Activated naive CD8-positive, alpha-beta T cell (primary cell): ENCODE measurements around the gene NID1.
"Not testable (repeated sequence)": the region's sequence is repeated elsewhere in the genome, so short reads cannot be mapped to it uniquely, and the experiment has no call there.

ENCODE experiments used
- H3K27ac Mint-ChIP-seq: one replicate; pipeline ENCODE4 v1.8.0; 2021; ENCODE audit warnings: mixed read lengths
- H3K27me3 Mint-ChIP-seq: one replicate; pipeline ENCODE4 v1.8.0; 2021; ENCODE audit warnings: mixed read lengths
- H3K36me3 Mint-ChIP-seq: one replicate; pipeline ENCODE4 v1.8.0; 2021; ENCODE audit warnings: mixed read lengths
- H3K4me1 Mint-ChIP-seq: one replicate; pipeline ENCODE4 v1.8.0; 2021; ENCODE audit warnings: low read depth, mixed read lengths
- H3K4me3 Mint-ChIP-seq: one replicate; pipeline ENCODE4 v1.8.0; 2021; ENCODE audit warnings: mild to moderate bottlenecking, mixed read lengths
- H3K9me3 Mint-ChIP-seq: one replicate; pipeline ENCODE4 v1.8.0; 2021; ENCODE audit warnings: low read depth, mixed read lengths

Gene NID1

GRCh38 chr1:236101233-236102200 is 36.6 kb upstream of the NID1 start:
- peaks cover 2% of the 10 kb centered on the region for H3K36me3 Mint-ChIP-seq
- H3K9me3 Mint-ChIP-seq, result no peaks in the 10 kb centered on the region
- no peak overlapping the region for H3K27ac Mint-ChIP-seq
- no peak overlapping the region for H3K4me3 Mint-ChIP-seq
- peaks cover 2% of the 10 kb centered on the region for H3K27me3 Mint-ChIP-seq
- peaks cover 4% of the 10 kb centered on the region for H3K4me1 Mint-ChIP-seq

DNA sequence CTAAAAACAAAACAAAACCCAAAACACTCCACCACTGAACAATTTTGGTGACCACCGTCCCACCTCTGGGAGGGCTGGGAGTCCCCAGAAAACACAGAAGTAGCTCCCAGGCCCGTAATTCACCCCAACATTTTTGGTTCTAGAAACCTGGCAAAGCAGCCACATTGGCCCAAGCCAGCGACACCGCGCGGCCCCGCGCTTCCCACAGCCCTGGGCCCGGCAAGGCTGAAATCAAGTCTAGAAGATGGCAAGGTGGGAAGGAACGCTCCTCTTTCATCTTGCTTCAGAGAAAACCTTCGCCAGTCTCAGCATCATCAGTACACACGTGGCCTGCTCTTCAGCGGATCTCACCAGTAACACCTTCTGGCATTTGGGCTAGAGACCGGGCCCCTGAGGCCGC is 35.9 kb upstream of the NID1 start:
- Mint-ChIP-seq H3K9me3 (no peaks in the 10 kb centered on the region), H3K4me1 (peaks cover 4% of the 10 kb centered on the region), H3K36me3 (peaks cover 2% of the 10 kb centered on the region), H3K4me3 (no peak overlapping the region), H3K27me3 (peaks cover 2% of the 10 kb centered on the region), H3K27ac (no peak overlapping the region)

DNA sequence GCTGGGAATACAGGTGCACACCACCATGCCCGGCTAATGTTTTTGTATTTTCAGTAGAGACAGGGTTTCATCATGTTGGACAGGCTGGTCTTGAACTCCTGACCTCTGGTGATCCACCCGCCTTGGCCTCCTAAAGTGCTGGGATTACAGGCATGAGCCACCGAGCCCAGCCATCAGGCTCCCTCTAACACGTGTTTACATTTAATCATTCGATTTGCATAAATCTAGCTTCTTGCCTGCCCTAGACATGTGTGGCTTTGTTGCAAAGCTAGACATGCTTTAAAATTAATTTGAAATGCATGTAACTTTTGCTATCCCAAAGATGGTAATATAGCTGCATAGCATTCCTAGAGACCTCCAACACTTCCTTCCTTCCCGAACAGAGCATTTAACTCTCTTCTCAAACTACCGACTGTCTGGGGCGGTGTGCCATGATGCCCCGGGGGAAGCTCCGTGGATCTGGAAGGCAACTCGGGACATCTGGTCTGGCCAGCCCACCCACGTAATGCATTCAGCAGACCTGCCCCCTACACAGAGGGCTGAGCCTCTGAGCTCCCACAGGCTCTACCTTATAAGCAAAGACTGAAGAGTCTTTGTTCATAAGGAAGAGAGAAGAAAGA is 34.6 kb upstream of the NID1 start:
- no peak overlapping the region for H3K4me3 Mint-ChIP-seq
- peaks cover 4% of the 10 kb centered on the region for H3K4me1 Mint-ChIP-seq
- peaks cover 2% of the 10 kb centered on the region for H3K27me3 Mint-ChIP-seq
- peaks cover 2% of the 10 kb centered on the region for H3K36me3 Mint-ChIP-seq
- H3K27ac Mint-ChIP-seq, result no peak overlapping the region
- no peaks in the 10 kb centered on the region for H3K9me3 Mint-ChIP-seq

GRCh38 chr1:236098267-236098666 is 33.4 kb upstream of the NID1 start:
- peaks cover 1% of the 10 kb centered on the region for H3K4me1 Mint-ChIP-seq
- no peak overlapping the region for H3K27ac Mint-ChIP-seq
- no peak overlapping the region for H3K4me3 Mint-ChIP-seq
- H3K36me3 Mint-ChIP-seq, result peaks cover 2% of the 10 kb centered on the region
- H3K27me3 Mint-ChIP-seq, result no peaks in the 10 kb centered on the region
- no peaks in the 10 kb centered on the region for H3K9me3 Mint-ChIP-seq

- not testable (repeated sequence) for H3K4me1 Mint-ChIP-seq, H3K36me3 Mint-ChIP-seq, H3K27me3 Mint-ChIP-seq, H3K4me3 Mint-ChIP-seq, H3K9me3 Mint-ChIP-seq
- H3K27ac Mint-ChIP-seq, result peak overlapping the region; percentile 95
Observed at GRCh38 chr1:236096660-236097482, 32.0 kb upstream of the NID1 start.

DNA sequence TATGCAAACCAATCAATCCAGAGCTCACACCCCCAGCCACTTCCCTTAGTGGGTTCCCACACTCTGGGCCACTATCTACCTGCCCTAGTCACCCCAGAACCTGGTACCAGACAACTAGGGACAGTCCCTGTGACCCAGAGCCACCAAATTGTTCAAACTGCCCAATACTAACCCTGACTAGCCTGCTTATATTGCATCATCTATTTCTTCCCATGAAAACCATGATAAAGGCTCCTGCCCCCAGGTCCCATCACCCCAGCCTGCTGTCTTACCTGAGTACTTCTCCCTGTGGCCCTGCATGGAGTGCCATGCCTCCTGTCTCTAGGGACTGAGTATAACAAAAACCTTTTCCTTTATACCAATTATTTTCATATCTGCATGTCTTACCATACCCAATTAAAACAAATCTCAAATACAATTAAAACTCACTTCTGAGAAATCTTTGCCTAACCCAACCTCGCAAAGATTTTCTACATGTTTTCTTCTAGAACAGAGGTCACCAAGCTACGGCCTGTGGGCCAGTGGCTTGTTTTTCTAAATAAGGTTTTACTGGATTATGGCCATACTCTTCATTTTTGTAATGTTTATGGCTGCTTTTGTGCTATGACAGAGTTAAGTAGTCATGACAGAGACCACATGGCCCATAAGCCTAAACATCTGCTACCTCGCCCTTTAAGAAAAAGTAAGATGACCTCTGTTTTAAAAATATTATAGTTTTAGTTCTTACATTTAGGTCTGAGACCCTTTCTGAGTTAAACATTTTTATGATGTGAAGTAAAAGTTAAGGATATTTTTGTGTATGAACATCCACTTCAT is 31.0 kb upstream of the NID1 start:
- peaks cover 1% of the 10 kb centered on the region for H3K4me1 Mint-ChIP-seq
- peaks cover 2% of the 10 kb centered on the region for H3K36me3 Mint-ChIP-seq
- H3K27ac Mint-ChIP-seq, result no peak overlapping the region

GRCh38 chr1:236092899-236093298 is 28.0 kb upstream of the NID1 start:
- H3K4me3 Mint-ChIP-seq, result no peak overlapping the region
- no peaks in the 10 kb centered on the region for H3K27me3 Mint-ChIP-seq
- H3K36me3 Mint-ChIP-seq, result peaks cover 2% of the 10 kb centered on the region
- H3K9me3 Mint-ChIP-seq, result no peaks in the 10 kb centered on the region
- no peak overlapping the region for H3K27ac Mint-ChIP-seq
- peaks cover 1% of the 10 kb centered on the region for H3K4me1 Mint-ChIP-seq

More for the DNA sequence above, 31.0 kb upstream of the NID1 start:
- Mint-ChIP-seq H3K27me3 (no peaks in the 10 kb centered on the region), H3K4me3 (no peak overlapping the region), H3K9me3 (no peaks in the 10 kb centered on the region)

DNA sequence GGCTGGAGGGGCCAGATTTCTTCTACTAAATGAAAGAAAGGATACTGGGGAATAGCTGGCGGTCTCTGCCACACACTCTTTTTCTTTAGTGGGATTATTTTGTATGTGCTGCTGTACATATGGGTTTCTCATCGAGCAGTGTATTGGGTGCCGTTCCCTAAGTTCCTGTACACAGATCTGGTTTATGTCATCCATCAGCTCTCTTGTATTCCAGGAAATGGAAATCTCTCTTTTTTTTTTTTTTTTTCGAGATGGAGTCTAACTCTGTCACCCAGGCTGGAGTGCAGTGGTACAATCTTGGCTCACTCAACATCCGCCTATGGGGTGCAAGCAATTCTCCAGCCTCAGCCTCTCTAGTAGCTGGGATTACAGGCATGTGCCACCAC is 27.0 kb upstream of the NID1 start:
- Mint-ChIP-seq H3K4me3 (no peak overlapping the region), H3K27ac (no peak overlapping the region), H3K9me3 (no peaks in the 10 kb centered on the region), H3K36me3 (peaks cover 2% of the 10 kb centered on the region), H3K4me1 (no peaks in the 10 kb centered on the region), H3K27me3 (peaks cover 3% of the 10 kb centered on the region)

DNA sequence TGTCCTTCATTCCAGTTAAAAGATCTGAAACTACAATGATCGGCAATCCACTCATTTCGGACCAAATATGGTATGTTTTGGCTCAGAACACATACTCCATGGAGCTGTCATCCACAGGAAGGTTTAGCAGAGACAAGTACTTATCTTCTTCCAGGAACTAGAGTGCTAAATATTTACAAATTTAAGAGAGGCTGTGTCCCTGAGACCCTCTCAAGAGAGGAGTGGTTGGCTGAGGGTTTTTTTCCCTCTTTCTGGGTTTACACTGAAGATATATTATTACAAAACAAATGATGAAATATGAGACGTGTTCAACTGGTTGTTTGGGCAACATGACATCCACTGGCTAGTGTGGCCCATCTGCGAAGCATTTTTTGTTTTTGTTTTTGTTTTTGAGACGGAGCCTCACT is 25.9 kb upstream of the NID1 start:
- Mint-ChIP-seq H3K4me3 (no peak overlapping the region), H3K27ac (no peak overlapping the region), H3K27me3 (peaks cover 3% of the 10 kb centered on the region), H3K9me3 (no peaks in the 10 kb centered on the region), H3K36me3 (no peaks in the 10 kb centered on the region), H3K4me1 (no peaks in the 10 kb centered on the region)

DNA sequence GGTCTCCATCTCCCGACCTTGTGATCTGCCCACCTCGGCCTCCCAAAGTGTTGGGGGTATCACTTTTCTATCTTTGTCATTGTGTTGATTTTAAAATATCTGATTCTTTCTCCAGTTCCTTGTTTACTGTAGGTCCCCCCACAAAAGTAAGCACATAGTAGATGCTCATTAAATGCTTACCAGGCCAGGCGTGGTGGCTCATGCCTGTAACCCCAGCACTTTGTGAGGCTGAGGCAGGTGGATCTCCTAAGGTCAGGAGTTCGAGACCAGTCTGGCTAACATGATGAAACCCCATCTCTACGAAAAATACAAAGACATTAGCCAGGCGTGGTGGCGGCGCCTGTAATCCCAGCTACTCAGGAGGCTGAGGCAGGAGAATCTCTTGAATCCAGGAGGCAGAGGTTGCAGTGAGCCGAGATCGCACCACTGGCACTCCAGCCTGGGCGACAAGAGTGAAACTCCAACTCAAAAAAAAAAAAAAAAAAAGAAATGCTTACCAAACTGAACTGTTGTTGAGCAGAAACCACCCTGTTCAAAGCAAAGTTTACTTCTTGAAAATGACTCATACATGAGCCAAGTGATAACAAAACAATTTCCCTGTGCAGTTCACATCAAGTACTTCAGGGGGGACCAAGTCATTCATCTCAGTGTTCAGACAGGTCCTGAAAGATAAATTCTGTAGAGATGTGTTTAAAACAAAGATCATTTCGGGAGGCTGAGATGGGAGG is 24.3 kb upstream of the NID1 start:
- H3K36me3 Mint-ChIP-seq, result no peaks in the 10 kb centered on the region
- H3K9me3 Mint-ChIP-seq, result no peaks in the 10 kb centered on the region
- H3K4me1 Mint-ChIP-seq, result no peaks in the 10 kb centered on the region
- H3K27ac Mint-ChIP-seq, result no peak overlapping the region
- H3K4me3 Mint-ChIP-seq, result no peak overlapping the region
- H3K27me3 Mint-ChIP-seq, result peaks cover 3% of the 10 kb centered on the region

DNA sequence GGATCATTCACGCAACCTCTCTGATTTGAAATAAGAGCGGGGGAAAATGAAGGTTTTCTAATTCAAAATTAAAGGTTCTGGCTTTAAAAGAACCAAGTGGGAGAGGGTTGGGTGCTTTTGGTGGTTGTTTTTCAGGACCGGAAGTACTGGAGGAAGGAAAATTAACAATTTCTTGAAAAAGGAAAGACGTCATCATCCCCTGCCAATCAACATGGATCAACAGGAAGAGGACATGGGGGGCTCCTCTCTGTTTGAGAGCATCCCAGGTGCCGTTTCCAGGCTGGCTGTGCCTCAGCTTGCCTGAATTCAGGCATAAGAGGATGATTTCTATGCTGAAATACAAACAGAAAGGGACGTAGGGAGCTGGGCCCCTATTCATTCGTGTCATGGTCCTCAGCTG is 21.6 kb upstream of the NID1 start:
- H3K27me3 Mint-ChIP-seq, result peaks cover 3% of the 10 kb centered on the region
- no peak overlapping the region for H3K4me3 Mint-ChIP-seq
- H3K4me1 Mint-ChIP-seq, result no peaks in the 10 kb centered on the region
- no peaks in the 10 kb centered on the region for H3K9me3 Mint-ChIP-seq
- H3K27ac Mint-ChIP-seq, result no peak overlapping the region
- H3K36me3 Mint-ChIP-seq, result no peaks in the 10 kb centered on the region

- Mint-ChIP-seq H3K27ac (no peak overlapping the region), H3K4me3 (no peak overlapping the region)
Observed at GRCh38 chr1:236085545-236086159, 20.8 kb upstream of the NID1 start.

GRCh38 chr1:236084386-236084730 is 19.5 kb upstream of the NID1 start:
- H3K9me3 Mint-ChIP-seq, result no peaks in the 10 kb centered on the region
- H3K36me3 Mint-ChIP-seq, result no peaks in the 10 kb centered on the region
- no peak overlapping the region for H3K4me3 Mint-ChIP-seq
- no peaks in the 10 kb centered on the region for H3K4me1 Mint-ChIP-seq
- no peak overlapping the region for H3K27ac Mint-ChIP-seq
- peaks cover 3% of the 10 kb centered on the region for H3K27me3 Mint-ChIP-seq

More at GRCh38 chr1:236085545-236086159, 20.8 kb upstream of the NID1 start:
- no peaks in the 10 kb centered on the region for H3K36me3 Mint-ChIP-seq
- H3K27me3 Mint-ChIP-seq, result peaks cover 3% of the 10 kb centered on the region
- no peaks in the 10 kb centered on the region for H3K4me1 Mint-ChIP-seq
- no peaks in the 10 kb centered on the region for H3K9me3 Mint-ChIP-seq
